HG02884 (cell line): ENCODE data around the gene SMIM35.

Experiments used
- ATAC-seq: cut with Tn5 transposase; IDR thresholded peaks from one replicate; pipeline ENCODE4 v1.9.1; 2021; ENCODE audit warnings: mild to moderate bottlenecking, moderate library complexity; ENCODE audit not compliant: unreplicated experiment

SMIM35 gene

DNA sequence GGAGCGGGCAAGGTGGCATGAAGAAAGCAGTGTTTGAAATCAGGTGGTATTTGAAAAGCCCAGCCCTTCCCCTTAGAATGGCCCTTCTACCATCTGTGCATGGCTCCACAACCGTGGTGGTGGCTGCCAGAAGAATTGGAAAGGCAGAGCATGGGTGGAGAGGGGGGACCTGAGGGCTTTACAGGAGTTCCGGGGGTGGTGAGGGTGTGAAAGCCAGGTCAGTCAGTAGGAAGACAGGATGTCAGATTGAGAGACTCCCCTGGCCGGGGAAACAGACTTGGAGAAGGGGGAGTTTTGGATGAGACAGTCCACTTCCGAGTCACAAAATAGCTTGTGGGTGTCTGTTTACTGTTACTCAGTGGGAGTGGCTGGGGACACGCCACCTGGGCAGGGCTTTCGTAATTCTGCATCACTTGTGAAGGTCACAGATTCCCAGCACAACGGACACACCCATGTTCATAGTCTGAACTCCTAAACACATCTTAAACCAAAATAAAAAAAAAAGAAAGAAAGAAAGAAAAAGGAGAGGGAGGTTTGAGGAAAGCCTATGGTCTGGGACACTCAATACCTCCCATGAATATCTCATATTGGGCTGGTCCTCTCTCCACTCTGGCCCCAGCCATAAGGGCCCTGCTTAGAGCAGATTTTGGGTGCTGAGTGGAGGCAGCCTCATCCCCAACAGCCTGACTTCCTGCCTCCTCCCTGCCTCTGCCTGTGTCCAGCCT lies 24.4 kb upstream of the SMIM35 start:
- ATAC-seq, result no peak

DNA sequence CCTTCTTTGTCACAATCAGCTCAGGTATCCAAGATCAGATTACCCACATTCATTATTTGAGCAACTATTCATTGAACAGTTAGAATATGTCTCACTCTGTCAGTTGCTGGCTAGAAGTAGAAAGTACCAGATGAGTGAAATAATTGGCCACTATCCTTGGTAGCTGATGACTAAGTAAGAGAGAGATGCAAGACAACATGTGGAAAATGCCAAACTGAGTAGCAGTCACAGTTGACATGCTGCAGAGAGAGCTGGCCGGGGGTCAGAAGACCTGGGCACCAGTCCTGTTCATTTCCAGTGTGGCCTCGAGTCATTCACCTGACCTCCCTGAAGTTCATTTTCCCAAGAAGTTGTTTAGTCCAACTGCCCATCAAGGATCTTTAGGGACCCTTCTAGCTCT lies 22.5 kb upstream of the SMIM35 start:
- no peak for ATAC-seq

DNA sequence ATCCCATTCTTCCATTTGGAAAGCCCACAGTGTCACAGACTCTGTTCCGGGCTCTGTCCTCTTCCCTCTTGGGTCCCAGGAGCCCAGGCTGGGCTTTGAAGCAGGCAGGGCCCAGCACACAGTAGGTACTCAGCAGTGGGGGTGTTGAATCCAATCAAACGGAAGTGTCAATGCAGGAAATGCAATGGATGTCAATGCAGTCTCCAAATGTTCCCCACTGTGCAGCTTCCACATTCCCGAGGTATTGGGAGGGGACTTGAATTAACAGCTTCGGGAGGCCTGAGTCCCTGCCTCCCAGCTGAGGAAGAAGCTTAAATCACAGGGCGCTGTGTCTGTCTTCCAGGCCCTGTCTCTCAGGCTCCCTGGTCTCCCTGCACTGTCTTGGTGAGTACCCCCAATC lies 21.8 kb upstream of the SMIM35 start:
- ATAC-seq, result no peak

DNA sequence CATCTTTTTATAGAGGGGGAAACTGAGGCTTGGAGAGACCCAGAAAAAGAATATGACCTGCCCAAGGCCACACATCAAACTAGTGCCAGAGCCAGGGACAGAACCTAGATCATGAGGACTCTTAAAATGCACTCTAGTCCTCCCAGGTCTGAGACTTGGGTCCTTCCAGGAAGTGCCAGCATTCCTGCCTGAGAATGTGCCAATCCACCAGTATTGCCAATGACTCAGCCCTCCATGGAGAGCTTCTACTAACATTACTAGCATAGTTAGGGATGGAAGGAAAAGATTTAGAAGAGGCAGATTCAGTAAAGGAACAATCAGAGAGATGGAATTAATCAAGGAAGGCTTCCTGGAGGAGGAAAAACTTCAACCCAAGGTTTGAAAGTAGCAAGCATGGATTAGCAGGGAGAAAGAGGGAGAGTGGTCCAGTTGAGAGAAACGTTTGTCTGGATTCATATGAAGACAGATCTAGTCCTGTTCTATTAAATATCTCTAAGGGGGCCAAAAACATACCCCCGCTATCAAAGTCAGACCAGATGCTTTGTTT lies 20.1 kb upstream of the SMIM35 start:
- no peak for ATAC-seq

DNA sequence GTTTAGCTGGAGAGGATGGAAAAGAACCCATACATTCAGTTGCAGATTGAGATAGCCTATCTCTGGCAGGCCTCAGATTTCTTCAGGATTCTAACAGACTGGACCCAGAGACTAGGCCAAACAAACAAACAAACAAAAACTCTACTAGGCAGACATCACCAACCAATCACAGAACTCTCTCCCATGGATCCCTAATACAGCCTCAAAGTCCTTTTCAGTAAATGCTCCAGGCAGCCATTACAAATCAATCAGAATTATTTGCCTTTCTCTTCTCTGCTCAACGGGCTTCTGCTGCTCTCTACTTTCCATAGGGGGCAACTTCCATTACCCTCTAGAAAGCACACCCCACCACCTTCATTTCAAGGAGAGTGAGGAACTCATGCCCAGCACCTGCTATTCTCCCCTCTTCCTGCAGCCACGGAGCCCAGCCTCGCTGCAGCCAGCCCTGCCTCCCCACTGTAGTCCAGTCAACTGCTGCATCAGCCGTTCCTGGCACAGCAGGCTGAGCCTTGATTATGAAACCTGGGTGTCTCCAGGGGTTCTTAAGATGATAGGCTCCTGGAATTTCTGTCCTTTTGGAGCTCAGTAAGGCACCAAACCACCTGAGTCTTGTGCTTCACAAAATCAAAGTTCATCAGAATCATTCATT lies 19.0 kb upstream of the SMIM35 start:
- ATAC-seq, result no peak

DNA sequence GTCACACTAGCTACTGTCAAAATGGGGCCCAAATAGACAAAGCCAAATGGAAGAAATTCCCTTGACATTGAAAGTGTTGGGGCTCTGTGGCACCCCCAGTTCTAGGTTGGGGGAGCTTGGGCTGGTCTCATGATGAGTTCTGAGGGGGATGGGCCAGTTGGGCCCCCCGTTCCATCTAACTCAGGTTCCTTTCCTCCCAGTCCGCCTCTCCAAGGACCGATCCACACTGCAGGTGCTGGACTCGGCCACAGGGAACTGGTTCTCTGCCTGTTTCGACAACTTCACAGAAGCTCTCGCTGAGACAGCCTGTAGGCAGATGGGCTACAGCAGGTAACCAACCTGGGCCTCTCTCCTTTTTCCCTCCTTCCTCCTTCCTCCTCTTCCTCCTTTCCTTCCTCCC lies 17.7 kb upstream of the SMIM35 start:
- no peak for ATAC-seq

- no peak for ATAC-seq
These were observed 16.0 kb upstream of the SMIM35 start for GRCh38 chr11:118102721-118103261.

DNA sequence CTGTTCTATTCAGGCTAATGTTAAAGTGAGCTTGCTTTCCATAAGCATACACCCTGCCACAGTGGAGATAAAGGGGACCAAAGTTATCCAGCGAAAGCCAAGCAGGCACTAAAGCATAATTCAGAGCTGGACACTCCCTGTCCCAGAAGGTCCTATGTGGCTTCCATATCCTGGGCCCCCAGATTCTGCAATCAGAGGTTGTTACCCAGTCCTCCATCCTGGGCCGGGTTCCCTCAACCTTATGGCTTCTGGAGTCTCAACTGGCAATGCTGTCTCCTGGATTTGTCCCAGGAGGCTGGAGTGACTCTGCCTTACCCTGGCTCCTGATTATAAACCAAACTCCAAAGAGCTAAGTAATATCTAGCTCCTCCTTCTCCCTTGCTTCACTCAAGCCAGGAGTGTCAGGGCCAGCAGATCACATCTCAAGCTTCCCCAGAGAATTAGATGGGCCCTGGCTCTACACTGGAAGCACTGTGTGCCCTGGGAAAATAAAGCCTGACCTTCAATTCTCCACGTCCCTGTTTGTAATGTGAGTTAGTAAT lies 14.0 kb upstream of the SMIM35 start:
- no peak for ATAC-seq

DNA sequence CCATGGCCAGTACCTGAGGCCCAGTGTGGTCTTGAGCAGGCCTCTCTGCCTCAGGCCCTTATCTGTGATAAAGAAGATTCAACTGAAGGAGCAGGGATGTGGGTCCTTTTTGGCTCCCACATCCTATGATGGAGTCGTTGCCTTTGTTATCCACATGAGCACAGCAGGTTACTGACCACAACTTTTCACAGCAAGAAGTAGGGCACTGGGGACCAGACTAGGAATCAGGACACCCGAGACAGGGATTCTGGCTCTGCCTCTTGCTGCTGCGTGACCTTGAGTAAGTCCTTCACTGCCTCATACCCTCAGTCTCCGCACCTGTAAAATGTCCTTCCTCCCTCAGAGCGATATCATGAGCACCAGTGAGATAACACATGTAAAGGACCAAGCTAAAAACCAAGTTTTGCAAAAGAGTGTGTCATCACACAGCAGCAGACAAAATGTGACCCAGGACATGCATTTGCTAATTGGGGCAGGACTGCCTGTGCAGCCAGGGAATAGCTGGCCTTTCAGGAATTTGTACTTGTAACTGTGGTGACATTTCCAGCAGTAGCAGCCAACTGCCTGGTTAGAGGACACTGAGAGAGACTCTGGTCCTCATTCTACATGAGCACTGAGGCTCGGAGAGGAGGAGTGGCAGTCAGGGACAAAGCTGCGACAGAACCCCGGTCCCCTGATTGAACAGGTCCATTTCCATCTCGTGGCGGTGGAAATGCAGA lies 13.2 kb upstream of the SMIM35 start:
- no peak for ATAC-seq

GRCh38 chr11:118098996-118099837 lies 12.5 kb upstream of the SMIM35 start:
- no peak for ATAC-seq

- no peak for ATAC-seq
These were observed 9.2 kb upstream of the SMIM35 start for GRCh38 chr11:118095967-118096367.

- ATAC-seq, result no peak
These were observed 8.7 kb upstream of the SMIM35 start for GRCh38 chr11:118095493-118095892.

DNA sequence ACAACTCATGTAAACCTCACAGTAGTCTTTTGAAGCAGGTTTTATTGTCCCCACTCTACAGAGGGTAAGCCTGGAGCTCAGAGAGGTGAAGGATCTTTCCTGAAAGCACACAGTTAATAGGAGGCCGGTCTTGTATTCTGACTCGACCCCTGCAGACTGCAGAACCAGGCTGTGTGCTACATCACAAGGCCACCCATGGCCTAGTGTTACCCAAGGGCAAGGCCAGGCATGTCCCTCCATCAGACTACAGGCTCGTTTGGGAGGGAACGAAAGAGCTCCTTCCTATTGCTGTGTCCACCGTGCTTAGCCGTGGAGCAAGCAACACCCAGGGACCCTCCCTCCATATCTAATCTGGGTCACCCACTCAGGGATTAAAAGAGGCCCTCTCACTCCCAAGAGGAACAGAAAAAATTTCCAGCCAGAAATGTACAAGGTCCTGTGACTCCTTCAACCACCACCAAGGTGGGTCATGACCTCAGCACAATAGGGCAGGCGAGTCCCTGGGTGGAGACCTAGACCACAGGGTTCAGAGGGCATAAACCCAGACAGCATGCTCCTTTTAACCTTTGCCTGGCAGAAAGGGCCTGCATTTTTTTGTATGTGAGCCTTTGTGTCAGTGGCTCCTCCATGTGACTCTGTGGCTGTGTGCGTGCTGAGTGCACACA lies 6.3 kb upstream of the SMIM35 start:
- ATAC-seq, result no peak

- ATAC-seq, result no peak
These were observed 4.9 kb upstream of the SMIM35 start for GRCh38 chr11:118091690-118092089.

- no peak for ATAC-seq
These were observed 3.9 kb upstream of the SMIM35 start for GRCh38 chr11:118090545-118091162.

GRCh38 chr11:118088531-118088930 lies 1.8 kb upstream of the SMIM35 start:
- ATAC-seq, result no peak

- ATAC-seq, result no peak
These were observed 1.2 kb upstream of the SMIM35 start for GRCh38 chr11:118087931-118088330.

DNA sequence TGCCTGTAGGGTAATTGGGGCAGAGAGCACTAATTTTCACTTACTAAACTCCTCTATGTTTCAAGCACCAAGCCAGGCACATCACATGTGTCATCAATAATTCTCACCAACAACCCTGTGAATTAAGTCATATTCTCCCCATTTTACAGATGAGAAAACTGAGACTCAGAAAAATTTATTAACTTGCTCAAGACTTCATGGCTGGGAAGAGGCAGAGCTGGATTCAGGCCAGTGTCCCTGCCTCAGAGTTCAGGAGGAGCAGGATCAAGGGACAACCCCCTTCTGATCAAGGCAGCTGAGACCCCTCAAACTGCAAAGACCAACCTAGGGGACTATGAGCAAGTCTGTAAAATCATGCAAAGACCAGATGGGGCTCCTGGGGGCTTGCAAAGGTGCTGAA lies 2.1 kb downstream of the SMIM35 start:
- ATAC-seq, result no peak

GRCh38 chr11:118084247-118084646 lies 2.5 kb downstream of the SMIM35 start:
- ATAC-seq, result no peak
